Upper lobe of left lung (tissue), 6 donors: ENCODE results near the gene NAV2. TPM values are rescaled to one million over a fixed set of nuclear protein-coding genes. Genes with fewer than 3 reads are reported as not detected.
A peak's percentile ranks its signal among the peaks of the same experiment; 100 is the strongest.

ENCODE experiments used
- ATAC-seq, 2 donors: fragments of 200-7000 bp; cut with Tn5 transposase; one replicate each; pipeline ENCODE4 v1.9.1; 2022; ENCODE audit warnings: mild to moderate bottlenecking in 2 of 2, moderate library complexity in 2 of 2; ENCODE audit not compliant: low FRiP score in 2 of 2
- DNase-seq, 2 donors: peaks; one replicate each; pipeline ENCODE4 v3.0.0-alpha.2; 2019 to 2020
- H3K27ac ChIP-seq, 4 donors: fragments of 200-600 bp; sonication (generic); one replicate each; pipeline ENCODE4 v1.5.1; 2016 to 2019
- H3K27me3 ChIP-seq, 4 donors: fragments of 200-600 bp; sonication (generic); one replicate each; pipeline ENCODE4 v1.5.1; 2017 to 2019
- H3K36me3 ChIP-seq, 4 donors: fragments of 200-600 bp; sonication (generic); one replicate each; pipeline ENCODE4 v1.5.1; 2016 to 2019
- H3K4me1 ChIP-seq, 4 donors: fragments of 200-600 bp; sonication (generic); one replicate each; pipeline ENCODE4 v1.5.1; 2018 to 2019
- H3K4me3 ChIP-seq, 4 donors: fragments of 200-600 bp; sonication (generic); one replicate each; pipeline ENCODE4 v1.5.1; 2017 to 2019; ENCODE audit warnings: mild to moderate bottlenecking in 2 of 4, moderate library complexity in 1 of 4
- H3K9me3 ChIP-seq, 4 donors: fragments of 200-600 bp; sonication (generic); one replicate each; pipeline ENCODE4 v1.5.1; 2018 to 2019
- CTCF ChIP-seq, 6 experiments: fragments of 450-650 bp in 4 of 6; fragments of 200-600 bp in 2 of 6; sonication (generic) in 2 of 6; IDR thresholded peaks; one replicate each; pipeline ENCODE4 v1.5.1; 2016 to 2019; ENCODE audit warnings: antibody characterized with exemption in 6 of 6
- EP300 ChIP-seq, 4 donors: sonication (generic); formaldehyde crosslinking; IDR thresholded peaks; one replicate each; pipeline ENCODE4 v1.5.1; 2017; ENCODE audit warnings: antibody characterized with exemption in 4 of 4, control low read depth in 2 of 4
- POLR2A ChIP-seq, 4 donors: fragments of 450-650 bp; IDR thresholded peaks; one replicate each; pipeline ENCODE4 v1.5.1; 2016 to 2017; ENCODE audit warnings: antibody characterized with exemption in 4 of 4, mild to moderate bottlenecking in 2 of 4
- POLR2AphosphoS5 ChIP-seq, 2 donors: sonication (generic); formaldehyde crosslinking; IDR thresholded peaks; one replicate each; pipeline ENCODE4 v1.5.1; 2017; ENCODE audit warnings: antibody characterized with exemption in 2 of 2
- WGBS, 2 donors: methylation state at CpG; one replicate each; pipeline ENCODE4 v1.1.5; 2017 to 2018; 5-methylcytosine and 5-hydroxymethylcytosine counted together
- total RNA-seq, 6 donors: library from RNA; depleted of rRNA in 4 of 6; stranded (reverse); fragments of >200 nt in 4 of 6; gene quantifications; one replicate each; pipeline versions ENCODE4 v1.1.0 to v1.2.1, GENCODE V29; 2016 to 2021
- donor health status: DM: no; HTN: no; CAD: no; lungs with moderate emphysema.
- donor health status: DM: no; HTN: yes; CAD: no; lungs with severe emphysema.

The NAV2 gene
- total RNA-seq, 6 donors from 2014 or later, result 40.5 to 61.4 (median 52.3) TPM

- TF ChIP-seq CTCF (IDR thresholded peaks at IDR 0.05) (no peak), POLR2AphosphoS5 (IDR thresholded peaks at IDR 0.05) (no peak), EP300 (IDR thresholded peaks at IDR 0.05) (no peak), POLR2A (IDR thresholded peaks at IDR 0.05) (no peak)
- 89 to 93% methylated on average over 2 of the region's 2 CpGs for WGBS, 2 donors
- H3K4me3 ChIP-seq, result no peak overlapping the region
- no peaks in the 10 kb centered on the region for H3K36me3 ChIP-seq
- no peaks in the 10 kb centered on the region for H3K9me3 ChIP-seq
- DNase-seq (no peak), ATAC-seq (no peak)
- H3K27me3 ChIP-seq, result no peaks in the 10 kb centered on the region
- no peak overlapping the region for H3K27ac ChIP-seq
- H3K4me1 ChIP-seq, result no peaks in the 10 kb centered on the region
These were observed 35.0 kb downstream of the NAV2 start for GRCh38 chr11:19747634-19748033.

- WGBS, 2 donors, result 89 to 94% methylated on average over 4 of the region's 4 CpGs
- no peak for ATAC-seq
- TF ChIP-seq CTCF (IDR thresholded peaks at IDR 0.05) (no peak), EP300 (IDR thresholded peaks at IDR 0.05) (no peak), POLR2AphosphoS5 (IDR thresholded peaks at IDR 0.05) (no peak), POLR2A (IDR thresholded peaks at IDR 0.05) (no peak)
These were observed 38.4 kb downstream of the NAV2 start for GRCh38 chr11:19751055-19751454.

GRCh38 chr11:19753451-19754106, 40.9 kb downstream of the NAV2 start:
- Histone ChIP-seq H3K4me3 (no peak overlapping the region), H3K9me3 (no peaks in the 10 kb centered on the region), H3K27ac (peak overlapping the region; percentile 66 to 81 (median 77)), H3K4me1 (peaks cover 4 to 13% (median 8%) of the 10 kb centered on the region in 4 donors), H3K36me3 (no peaks in the 10 kb centered on the region), H3K27me3 (no peaks in the 10 kb centered on the region)
- TF ChIP-seq POLR2AphosphoS5 (IDR thresholded peaks at IDR 0.05) (peak; percentile 40 to 60), POLR2A (IDR thresholded peaks at IDR 0.05) (no peak), CTCF (IDR thresholded peaks at IDR 0.05) (no peak), EP300 (IDR thresholded peaks at IDR 0.05) (peak; percentile 20 to 92 (median 77))
- WGBS, 2 donors, result 62 to 72% methylated on average over 5 of the region's 5 CpGs
- ATAC-seq, result peak; percentile 66 to 90
- DNase-seq, result peak in 1 of 2 donors; percentile 79

More at GRCh38 chr11:19751055-19751454, 38.4 kb downstream of the NAV2 start:
- H3K27ac ChIP-seq, result no peak overlapping the region
- no peaks in the 10 kb centered on the region for H3K9me3 ChIP-seq
- no peaks in the 10 kb centered on the region for H3K27me3 ChIP-seq
- no peaks in the 10 kb centered on the region for H3K36me3 ChIP-seq
- H3K4me1 ChIP-seq, result peaks cover 4 to 8% (median 6%) of the 10 kb centered on the region in 4 donors
- H3K4me3 ChIP-seq, result no peak overlapping the region
- no peak for DNase-seq

- peak in 1 of 2 donors; percentile 63 for DNase-seq
- H3K27ac ChIP-seq, result peak overlapping the region in 3 of 4 donors; percentile 22 to 50 (median 25)
- H3K4me1 ChIP-seq, result peaks cover 4 to 13% (median 8%) of the 10 kb centered on the region in 4 donors
- no peaks in the 10 kb centered on the region for H3K9me3 ChIP-seq
- 76 to 77% methylated on average over 9 to 11 of the region's 11 CpGs for WGBS, 2 donors
- TF ChIP-seq POLR2AphosphoS5 (IDR thresholded peaks at IDR 0.05), result no peak
- TF ChIP-seq POLR2A (IDR thresholded peaks at IDR 0.05), result no peak
- H3K27me3 ChIP-seq, result no peaks in the 10 kb centered on the region
- ATAC-seq, result no peak
- no peaks in the 10 kb centered on the region for H3K36me3 ChIP-seq
- H3K4me3 ChIP-seq, result no peak overlapping the region
These were observed 44.2 kb downstream of the NAV2 start for GRCh38 chr11:19756675-19757475.

- TF ChIP-seq POLR2AphosphoS5 (IDR thresholded peaks at IDR 0.05) (no peak), CTCF (IDR thresholded peaks at IDR 0.05) (no peak), POLR2A (IDR thresholded peaks at IDR 0.05) (no peak), EP300 (IDR thresholded peaks at IDR 0.05) (no peak)
- H3K27me3 ChIP-seq, result no peaks in the 10 kb centered on the region
- peaks cover under 1 to 8% (median 4%) of the 10 kb centered on the region in 4 donors for H3K4me1 ChIP-seq
- 82 to 87% methylated on average over 3 of the region's 3 CpGs for WGBS, 2 donors
- H3K36me3 ChIP-seq, result no peaks in the 10 kb centered on the region
- ATAC-seq (no peak), DNase-seq (no peak)
- H3K4me3 ChIP-seq, result no peak overlapping the region
- H3K27ac ChIP-seq, result no peak overlapping the region
- H3K9me3 ChIP-seq, result no peaks in the 10 kb centered on the region
These were observed 46.8 kb downstream of the NAV2 start for GRCh38 chr11:19759389-19759788.
